Ishikawa (cell line): Measurements from ENCODE around the gene DNER.

Experiments
- CEBPB ChIP-seq: IDR thresholded peaks from 2 replicates; pipeline ENCODE4 v1.6.1; 2012
- CREB1 ChIP-seq: IDR thresholded peaks from 2 replicates; pipeline ENCODE4 v1.6.1; 2012; ENCODE audit warnings: low read depth
- EGR1 ChIP-seq: IDR thresholded peaks from 2 replicates; pipeline ENCODE4 v1.6.1; 2012
- EP300 ChIP-seq: IDR thresholded peaks from 2 replicates; pipeline ENCODE4 v1.6.1; 2012; ENCODE audit warnings: borderline replicate concordance
- FOXM1 ChIP-seq: IDR thresholded peaks from 2 replicates; pipeline ENCODE4 v1.6.1; 2012; ENCODE audit warnings: low read depth, borderline replicate concordance
- MAX ChIP-seq: IDR thresholded peaks from 2 replicates; pipeline ENCODE4 v1.6.1; 2012
- NFIC ChIP-seq: IDR thresholded peaks from 2 replicates; pipeline ENCODE4 v1.6.1; 2012
- RAD21 ChIP-seq: IDR thresholded peaks from 2 replicates; pipeline ENCODE4 v1.6.1; 2012; ENCODE audit warnings: low read depth
- REST ChIP-seq: IDR thresholded peaks from 2 replicates; pipeline ENCODE4 v1.6.1; 2012; ENCODE audit warnings: low read depth, mild to moderate bottlenecking
- TAF1 ChIP-seq: IDR thresholded peaks from 2 replicates; pipeline ENCODE4 v1.6.1; 2012; ENCODE audit warnings: low read depth, mild to moderate bottlenecking
- TCF12 ChIP-seq: IDR thresholded peaks from 2 replicates; pipeline ENCODE4 v1.6.1; 2012; ENCODE audit warnings: low read depth
- TEAD4 ChIP-seq: IDR thresholded peaks from 2 replicates; pipeline ENCODE4 v1.6.1; 2012
- USF1 ChIP-seq: IDR thresholded peaks from 2 replicates; pipeline ENCODE4 v1.6.1; 2012
- YY1 ChIP-seq: IDR thresholded peaks from 2 replicates; pipeline ENCODE4 v1.6.1; 2012; ENCODE audit warnings: low read depth
- ZBTB7A ChIP-seq: IDR thresholded peaks from 2 replicates; pipeline ENCODE4 v1.6.1; 2012; ENCODE audit warnings: low read depth

The DNER gene

GRCh38 chr2:229467783-229468182 is 246.6 kb downstream of the DNER start:
- TF ChIP-seq TCF12: no peak
- TF ChIP-seq REST: no peak
- TF ChIP-seq USF1: no peak
- no peak for TF ChIP-seq YY1
- no peak for TF ChIP-seq CEBPB
- no peak for TF ChIP-seq ZBTB7A
- no peak for TF ChIP-seq NFIC
- TF ChIP-seq TAF1: no peak
- no peak for TF ChIP-seq CREB1
- no peak for TF ChIP-seq FOXM1
- TF ChIP-seq TEAD4: no peak
- no peak for TF ChIP-seq EGR1
- TF ChIP-seq RAD21: no peak
- TF ChIP-seq MAX: no peak
- TF ChIP-seq EP300: no peak

GRCh38 chr2:229463841-229464346 is 250.5 kb downstream of the DNER start:
- TF ChIP-seq ZBTB7A: no peak

GRCh38 chr2:229462112-229462511 is 252.2 kb downstream of the DNER start:
- TF ChIP-seq EGR1 (no peak), EP300 (no peak), TAF1 (no peak), USF1 (no peak), TEAD4 (no peak), FOXM1 (no peak), NFIC (no peak), CREB1 (no peak), TCF12 (no peak), RAD21 (no peak), YY1 (no peak), ZBTB7A (no peak), REST (no peak)

- TF ChIP-seq TCF12 (no peak), RAD21 (no peak), NFIC (no peak), EGR1 (no peak), EP300 (no peak), USF1 (no peak), CREB1 (no peak), MAX (no peak), FOXM1 (no peak), TAF1 (no peak), REST (no peak), YY1 (no peak), TEAD4 (no peak), ZBTB7A (no peak), CEBPB (no peak)
These were observed 258.3 kb downstream of the DNER start for GRCh38 chr2:229456091-229456490.
